Astrocyte (in vitro differentiated cells and primary cell): ENCODE data around the gene MESD. TPM values are rescaled to one million over a fixed set of nuclear protein-coding genes. Genes with fewer than 3 reads are reported as not detected.

Experiments
- DNase-seq: peaks from one replicate; pipeline ENCODE4 v3.0.0-alpha.2; 2010; ENCODE audit warnings: low read depth
- FAIRE-seq: peaks from 2 replicates; lab custom pipeline; 2011; peaks lifted over from hg19 to GRCh38; lab: Jason Lieb, UNC
- H2AFZ ChIP-seq: 2 replicates; pipeline ENCODE4 v1.6.0; 2012; ENCODE audit warnings: low read depth, low read length, inconsistent platforms
- H3K27ac ChIP-seq: 2 replicates; pipeline ENCODE4 v1.5.1; 2011; ENCODE audit warnings: low read depth, low read length, inconsistent platforms
- H3K27me3 ChIP-seq: 2 replicates; pipeline ENCODE4 v1.6.0; 2011; ENCODE audit warnings: low read length, inconsistent platforms; ENCODE audit not compliant: insufficient read depth
- H3K36me3 ChIP-seq: 2 replicates; pipeline ENCODE4 v1.5.1; 2011; ENCODE audit warnings: low read length, inconsistent platforms; ENCODE audit not compliant: insufficient read depth
- H3K4me1 ChIP-seq: 2 replicates; pipeline ENCODE4 v1.5.1; 2011; ENCODE audit warnings: low read length, inconsistent platforms; ENCODE audit not compliant: insufficient read depth
- H3K4me2 ChIP-seq: 2 replicates; pipeline ENCODE4 v1.6.0; 2012; ENCODE audit warnings: low read length, inconsistent platforms
- H3K4me3 ChIP-seq: 2 replicates; pipeline ENCODE4 v1.5.1; 2011; ENCODE audit warnings: low read depth, mild to moderate bottlenecking, low read length, inconsistent platforms; ENCODE audit not compliant: insufficient read depth
- H3K79me2 ChIP-seq: 2 replicates; pipeline ENCODE4 v1.6.0; 2012; ENCODE audit warnings: mild to moderate bottlenecking, low read length, inconsistent platforms; ENCODE audit not compliant: insufficient read depth
- H3K9ac ChIP-seq: 2 replicates; pipeline ENCODE4 v1.6.0; 2012; ENCODE audit warnings: mild to moderate bottlenecking, low read length, inconsistent platforms
- H3K9me3 ChIP-seq: 2 replicates; pipeline ENCODE4 v1.5.1; 2012; ENCODE audit warnings: low read depth, mild to moderate bottlenecking, low read length, inconsistent platforms; ENCODE audit not compliant: insufficient read depth
- H4K20me1 ChIP-seq: 2 replicates; pipeline ENCODE4 v1.6.0; 2012; ENCODE audit warnings: low read length, inconsistent platforms; ENCODE audit not compliant: insufficient read depth
- H3K27ac Mint-ChIP-seq: one replicate; pipeline ENCODE4 v1.8.0; 2021; ENCODE audit warnings: mild to moderate bottlenecking, mixed read lengths; ENCODE audit not compliant: unreplicated experiment
- H3K27me3 Mint-ChIP-seq: one replicate; pipeline ENCODE4 v1.8.0; 2021; ENCODE audit warnings: low read depth, mixed read lengths; ENCODE audit not compliant: unreplicated experiment
- H3K36me3 Mint-ChIP-seq: one replicate; pipeline ENCODE4 v1.8.0; 2021; ENCODE audit warnings: low read depth, mixed read lengths; ENCODE audit not compliant: unreplicated experiment
- H3K4me1 Mint-ChIP-seq: one replicate; pipeline ENCODE4 v1.8.0; 2021; ENCODE audit warnings: low read depth, mixed read lengths; ENCODE audit not compliant: unreplicated experiment
- H3K4me3 Mint-ChIP-seq: one replicate; pipeline ENCODE4 v1.8.0; 2021; ENCODE audit warnings: mild to moderate bottlenecking, moderate library complexity, mixed read lengths; ENCODE audit not compliant: unreplicated experiment
- H3K9me3 Mint-ChIP-seq: one replicate; pipeline ENCODE4 v1.8.0; 2021; ENCODE audit warnings: mild to moderate bottlenecking, mixed read lengths; ENCODE audit not compliant: unreplicated experiment
- EZH2 ChIP-seq: IDR thresholded peaks from 2 replicates; pipeline ENCODE4 v1.6.1; 2012; ENCODE audit warnings: mild to moderate bottlenecking, low read length, inconsistent platforms; ENCODE audit not compliant: insufficient read depth
- total RNA-seq: library from RNA; stranded (reverse); gene quantifications from 2 replicates; pipeline ENCODE4 v1.2.1, GENCODE V29; 2021
- TF ChIP-seq, protein P1 (sequence below): IDR thresholded peaks from 2 replicates; pipeline ENCODE4 v1.5.1; 2011; ENCODE audit warnings: low read depth, mild to moderate bottlenecking, inconsistent platforms, low read length, moderate library complexity; ENCODE audit not compliant: insufficient read depth

The MESD gene
- total RNA-seq, 1 donor from 2014 or later = 33.1 TPM

DNA sequence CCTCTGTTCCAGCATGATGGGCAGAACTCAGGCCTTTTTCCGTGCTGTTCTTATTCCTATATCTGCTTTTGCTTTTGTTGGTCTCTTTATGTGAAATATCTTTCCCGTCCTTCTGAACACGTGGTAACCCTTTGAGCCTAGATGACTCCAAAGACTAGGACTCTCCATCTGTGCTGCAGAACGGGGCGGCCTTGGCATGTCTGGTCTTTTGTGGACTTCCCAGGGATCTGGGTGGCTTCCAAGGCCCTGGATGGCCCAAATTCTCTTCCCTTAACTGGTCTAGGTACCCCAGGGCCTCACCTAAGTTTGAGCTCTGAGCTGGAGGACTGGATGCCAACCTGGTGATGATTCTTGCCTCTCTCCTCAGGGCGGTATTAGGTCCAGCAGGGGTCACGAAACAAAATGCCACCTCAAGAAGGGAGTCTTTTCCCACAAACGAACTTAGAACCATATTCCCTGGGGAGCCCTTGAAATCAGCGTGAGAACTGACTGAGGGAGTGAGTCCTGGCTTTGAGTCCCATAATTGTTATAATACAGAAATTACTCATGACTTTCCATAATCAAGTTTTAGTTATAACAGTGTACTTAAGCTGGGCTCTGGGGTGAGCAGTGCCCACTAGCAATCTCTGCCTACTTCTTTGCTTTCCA, 25.0 kb upstream of the MESD start:
- Histone ChIP-seq H3K9ac (no peak overlapping the region), H3K4me2 (no peak overlapping the region), H3K36me3 (no peaks in the 10 kb centered on the region), H3K27me3 (no peaks in the 10 kb centered on the region), H3K9me3 (no peaks in the 10 kb centered on the region), H2AFZ (no peak overlapping the region), H3K79me2 (no peaks in the 10 kb centered on the region), H3K4me3 (no peak overlapping the region), H3K4me1 (no peaks in the 10 kb centered on the region), H3K27ac (no peak overlapping the region), H4K20me1 (peaks cover 14% of the 10 kb centered on the region)
- Mint-ChIP-seq H3K4me1 (no peaks in the 10 kb centered on the region), H3K36me3 (peaks cover 2% of the 10 kb centered on the region), H3K27ac (no peak overlapping the region), H3K9me3 (no peaks in the 10 kb centered on the region), H3K4me3 (no peak overlapping the region), H3K27me3 (no peaks in the 10 kb centered on the region)
- FAIRE-seq (no peak), DNase-seq (no peak)
- TF ChIP-seq EZH2 = no peak
- TF ChIP-seq, protein P1, sequence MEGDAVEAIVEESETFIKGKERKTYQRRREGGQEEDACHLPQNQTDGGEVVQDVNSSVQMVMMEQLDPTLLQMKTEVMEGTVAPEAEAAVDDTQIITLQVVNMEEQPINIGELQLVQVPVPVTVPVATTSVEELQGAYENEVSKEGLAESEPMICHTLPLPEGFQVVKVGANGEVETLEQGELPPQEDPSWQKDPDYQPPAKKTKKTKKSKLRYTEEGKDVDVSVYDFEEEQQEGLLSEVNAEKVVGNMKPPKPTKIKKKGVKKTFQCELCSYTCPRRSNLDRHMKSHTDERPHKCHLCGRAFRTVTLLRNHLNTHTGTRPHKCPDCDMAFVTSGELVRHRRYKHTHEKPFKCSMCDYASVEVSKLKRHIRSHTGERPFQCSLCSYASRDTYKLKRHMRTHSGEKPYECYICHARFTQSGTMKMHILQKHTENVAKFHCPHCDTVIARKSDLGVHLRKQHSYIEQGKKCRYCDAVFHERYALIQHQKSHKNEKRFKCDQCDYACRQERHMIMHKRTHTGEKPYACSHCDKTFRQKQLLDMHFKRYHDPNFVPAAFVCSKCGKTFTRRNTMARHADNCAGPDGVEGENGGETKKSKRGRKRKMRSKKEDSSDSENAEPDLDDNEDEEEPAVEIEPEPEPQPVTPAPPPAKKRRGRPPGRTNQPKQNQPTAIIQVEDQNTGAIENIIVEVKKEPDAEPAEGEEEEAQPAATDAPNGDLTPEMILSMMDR = no peak

DNA sequence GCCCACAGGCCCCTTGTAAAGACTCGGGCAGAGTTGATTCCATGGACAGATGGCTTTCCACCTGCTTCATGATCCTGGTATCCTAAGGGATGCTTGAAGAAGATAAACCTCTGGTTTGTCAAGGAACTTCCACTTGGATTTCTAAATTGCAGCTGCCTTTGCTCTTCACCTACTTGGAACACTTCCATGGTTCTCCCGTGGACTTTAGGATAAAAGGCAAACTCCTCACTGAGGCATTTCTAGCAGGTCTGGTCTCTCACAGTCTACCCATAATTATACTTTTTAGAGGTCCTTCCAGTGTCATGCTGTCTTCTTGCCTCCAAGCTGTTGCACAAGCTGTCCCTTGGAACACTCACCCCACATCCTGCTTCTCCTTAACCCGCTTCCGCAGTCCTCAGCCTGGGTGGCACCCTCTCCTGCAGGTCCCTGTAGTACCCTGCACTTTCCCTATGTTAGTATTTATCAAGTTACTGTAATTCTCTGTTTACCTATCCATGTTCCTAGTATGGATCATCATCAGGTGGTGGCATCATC, 23.8 kb upstream of the MESD start:
- FAIRE-seq (no peak), DNase-seq (no peak)
- Histone ChIP-seq H3K4me3 (no peak overlapping the region), H3K9ac (no peak overlapping the region), H3K4me1 (no peaks in the 10 kb centered on the region), H3K27ac (no peak overlapping the region), H3K4me2 (no peak overlapping the region), H2AFZ (no peak overlapping the region), H3K27me3 (no peaks in the 10 kb centered on the region), H4K20me1 (peaks cover 20% of the 10 kb centered on the region), H3K9me3 (no peaks in the 10 kb centered on the region), H3K79me2 (peaks cover 7% of the 10 kb centered on the region), H3K36me3 (no peaks in the 10 kb centered on the region)
- Mint-ChIP-seq H3K4me1 (no peaks in the 10 kb centered on the region), H3K27me3 (no peaks in the 10 kb centered on the region), H3K4me3 (no peak overlapping the region), H3K9me3 (no peaks in the 10 kb centered on the region), H3K36me3 (peaks cover 2% of the 10 kb centered on the region), H3K27ac (no peak overlapping the region)
- no peak for TF ChIP-seq EZH2
- TF ChIP-seq, protein P1 = no peak

GRCh38 chr15:81012588-81012987, 23.0 kb upstream of the MESD start:
- Histone ChIP-seq H3K27ac (no peak overlapping the region), H3K4me3 (no peak overlapping the region), H4K20me1 (peaks cover 29% of the 10 kb centered on the region), H3K9ac (no peak overlapping the region), H3K36me3 (no peaks in the 10 kb centered on the region), H3K79me2 (peaks cover 16% of the 10 kb centered on the region), H3K9me3 (no peaks in the 10 kb centered on the region), H3K4me2 (no peak overlapping the region), H2AFZ (no peak overlapping the region), H3K4me1 (no peaks in the 10 kb centered on the region), H3K27me3 (no peaks in the 10 kb centered on the region)
- Mint-ChIP-seq H3K27me3 (no peaks in the 10 kb centered on the region), H3K27ac (no peak overlapping the region), H3K4me3 (no peak overlapping the region), H3K4me1 (no peaks in the 10 kb centered on the region), H3K36me3 (peaks cover 2% of the 10 kb centered on the region), H3K9me3 (no peaks in the 10 kb centered on the region)
- FAIRE-seq (no peak), DNase-seq (no peak)
- TF ChIP-seq, protein P1 = no peak
- TF ChIP-seq EZH2 = no peak
